Caco-2 (cell line): ENCODE data around the gene ZNF467. TPM values are rescaled to one million over a fixed set of nuclear protein-coding genes. Genes with fewer than 3 reads are reported as not detected.

Source experiments
- BruUV-seq: library from RNA; stranded (reverse); fragments of 400-500 nt; replicated peaks from 2 replicates; lab custom pipeline; 2021; lab: Mats Ljungman, UMichigan
- CTCF ChIA-PET: fragments of 300-600 bp; sonication (Branson Sonifier 250); formaldehyde crosslinking; loops from one replicate; lab custom pipeline; 2022; ENCODE audit warnings: antibody characterized with exemption; lab: Charles Lee
- POLR2A ChIA-PET: fragments of 300-600 bp; sonication (Branson Sonifier 250); formaldehyde crosslinking; loops from one replicate; lab custom pipeline; 2022; ENCODE audit warnings: antibody characterized with exemption; lab: Charles Lee
- DNase-seq, 2 experiments: peaks; one replicate each; pipeline versions ENCODE4 v3.0.0 to v3.0.0-alpha.2; 2020 to 2022
- H3K27me3 ChIP-seq: replicated peaks from 2 replicates; pipeline ENCODE4 v1.6.0; 2011; ENCODE audit warnings: low read length; ENCODE audit not compliant: control insufficient read depth, insufficient read depth
- H3K36me3 ChIP-seq: 2 replicates; pipeline ENCODE4 v1.5.1; 2011; ENCODE audit warnings: low read length; ENCODE audit not compliant: control insufficient read depth, insufficient read depth
- H3K4me1 ChIP-seq: fragments of 250-450 bp; sonication (Bioruptor Pico); 2 replicates; pipeline ENCODE4 v1.5.1; 2020; ENCODE audit warnings: mild to moderate bottlenecking
- H3K4me3 ChIP-seq: 2 replicates; pipeline ENCODE4 v1.5.1; 2011; ENCODE audit warnings: low read depth, mild to moderate bottlenecking, control low read depth, low read length
- H3K9me3 ChIP-seq: fragments of 250-450 bp; sonication (Bioruptor Pico); 2 replicates; pipeline ENCODE4 v1.5.1; 2020; ENCODE audit warnings: mild to moderate bottlenecking, moderate library complexity
- H3K27ac Mint-ChIP-seq: one replicate; pipeline ENCODE4 v1.8.0; 2022; ENCODE audit warnings: mixed read lengths; ENCODE audit not compliant: unreplicated experiment
- H3K27me3 Mint-ChIP-seq: one replicate; pipeline ENCODE4 v1.8.0; 2022; ENCODE audit warnings: mixed read lengths; ENCODE audit not compliant: insufficient read depth, unreplicated experiment
- H3K36me3 Mint-ChIP-seq: one replicate; pipeline ENCODE4 v1.8.0; 2022; ENCODE audit warnings: mild to moderate bottlenecking, mixed read lengths; ENCODE audit not compliant: insufficient read depth, unreplicated experiment
- H3K4me1 Mint-ChIP-seq: one replicate; pipeline ENCODE4 v1.8.0; 2022; ENCODE audit warnings: low read depth, mixed read lengths; ENCODE audit not compliant: unreplicated experiment
- H3K4me3 Mint-ChIP-seq: one replicate; pipeline ENCODE4 v1.8.0; 2022; ENCODE audit warnings: mild to moderate bottlenecking, moderate library complexity, mixed read lengths; ENCODE audit not compliant: unreplicated experiment
- H3K9me3 Mint-ChIP-seq: one replicate; pipeline ENCODE4 v1.8.0; 2022; ENCODE audit warnings: mixed read lengths; ENCODE audit not compliant: unreplicated experiment
- CTCF ChIP-seq, 2 experiments: fragments of 200-600 bp in 1 of 2; IDR thresholded peaks; 1 replicate in 1 of 2; 2 replicates in 1 of 2; pipeline versions ENCODE4 v1.5.1 to v1.8.0; 2011 to 2022; ENCODE audit warnings: antibody characterized with exemption in 1 of 2, control low read depth in 1 of 2, inconsistent platforms in 1 of 2, low read depth in 1 of 2, low read length in 1 of 2, mild to moderate bottlenecking in 1 of 2, moderate library complexity in 1 of 2; ENCODE audit not compliant: insufficient read depth in 1 of 2, severe bottlenecking in 1 of 2, unreplicated experiment in 1 of 2
- intact Hi-C: fragments of 100-400 bp; cut with micrococcal nuclease; formaldehyde crosslinking; loops from one replicate; pipeline ENCODE4 v1.10.0; 2022; ENCODE audit not compliant: unreplicated experiment
- total RNA-seq: library from RNA; stranded (reverse); gene quantifications from 2 replicates; pipeline ENCODE4 v1.2.3, GENCODE V29; 2022

Gene ZNF467
- total RNA-seq, 1 experiment from 2014 or later: 1.7 TPM

GRCh38 chr7:149795126-149795525 is 21.7 kb upstream of the ZNF467 start:
- no TSS peak for BruUV-seq
- no peak for TF ChIP-seq CTCF (IDR thresholded peaks at IDR 0.05; ENCODE audit: insufficient read depth in 1 of 2, low read depth in 1 of 2, low read length in 1 of 2, severe bottlenecking in 1 of 2, unreplicated experiment in 1 of 2)
- Histone ChIP-seq H3K4me3 (no peak overlapping the region), H3K36me3 (no peaks in the 10 kb centered on the region), H3K4me1 (no peaks in the 10 kb centered on the region), H3K27me3 (no peaks in the 10 kb centered on the region), H3K9me3 (no peaks in the 10 kb centered on the region)
- Mint-ChIP-seq H3K4me1 (no peaks in the 10 kb centered on the region), H3K27ac (no peak overlapping the region), H3K4me3 (no peak overlapping the region), H3K27me3 (no peaks in the 10 kb centered on the region), H3K36me3 (no peaks in the 10 kb centered on the region), H3K9me3 (no peaks in the 10 kb centered on the region)
- no peak for DNase-seq
- CTCF ChIA-PET: no interaction called here
- POLR2A ChIA-PET: no interaction called here
- intact Hi-C loops: no loop called here

GRCh38 chr7:149794661-149795060 is 21.3 kb upstream of the ZNF467 start:
- ChIA-PET POLR2A (no interaction called here), CTCF (no interaction called here)
- Mint-ChIP-seq H3K4me3 (no peak overlapping the region), H3K36me3 (no peaks in the 10 kb centered on the region), H3K9me3 (no peaks in the 10 kb centered on the region), H3K4me1 (no peaks in the 10 kb centered on the region), H3K27ac (no peak overlapping the region), H3K27me3 (no peaks in the 10 kb centered on the region)
- Histone ChIP-seq H3K4me3 (no peak overlapping the region), H3K9me3 (no peaks in the 10 kb centered on the region), H3K4me1 (no peaks in the 10 kb centered on the region), H3K27me3 (no peaks in the 10 kb centered on the region), H3K36me3 (no peaks in the 10 kb centered on the region)
- no TSS peak for BruUV-seq
- intact Hi-C loops: no loop called here
- TF ChIP-seq CTCF (IDR thresholded peaks at IDR 0.05; ENCODE audit: insufficient read depth in 1 of 2, low read depth in 1 of 2, low read length in 1 of 2, severe bottlenecking in 1 of 2, unreplicated experiment in 1 of 2): no peak
- DNase-seq: peak in 1 of 2 experiments; percentile 36

GRCh38 chr7:149793261-149793660 is 19.9 kb upstream of the ZNF467 start:
- H3K4me1 Mint-ChIP-seq: no peaks in the 10 kb centered on the region
- Histone ChIP-seq H3K4me3 (no peak overlapping the region), H3K27me3 (no peaks in the 10 kb centered on the region), H3K36me3 (no peaks in the 10 kb centered on the region), H3K4me1 (no peaks in the 10 kb centered on the region), H3K9me3 (no peaks in the 10 kb centered on the region)
- CTCF ChIA-PET: no interaction called here
- no peaks in the 10 kb centered on the region for H3K27me3 Mint-ChIP-seq
- TF ChIP-seq CTCF (IDR thresholded peaks at IDR 0.05; ENCODE audit: insufficient read depth in 1 of 2, low read depth in 1 of 2, low read length in 1 of 2, severe bottlenecking in 1 of 2, unreplicated experiment in 1 of 2): no peak
- no peaks in the 10 kb centered on the region for H3K36me3 Mint-ChIP-seq
- POLR2A ChIA-PET: no interaction called here
- BruUV-seq: no TSS peak
- no peaks in the 10 kb centered on the region for H3K9me3 Mint-ChIP-seq
- no peak overlapping the region for H3K27ac Mint-ChIP-seq
- intact Hi-C loops: no loop called here
- H3K4me3 Mint-ChIP-seq: no peak overlapping the region
- no peak for DNase-seq
